Renal pelvis (tissue), 4 donors: ENCODE results near the gene ACSM6. TPM values are rescaled to one million over a fixed set of nuclear protein-coding genes. Genes with fewer than 3 reads are reported as not detected.

Experiments
- DNase-seq: peaks from one replicate; pipeline ENCODE4 v3.0.0-alpha.2; 2013
- polyA plus RNA-seq, 3 donors: library from polyadenylated mRNA; unstranded; fragments of 120-200 nt; gene quantifications; one replicate each; pipeline ENCODE4 v1.2.1, GENCODE V29; 2013; ENCODE audit not compliant: insufficient read length in 3 of 3

ACSM6 gene
- polyA plus RNA-seq, 3 donors = 0.14 to 0.30 (median 0.23) TPM

DNA sequence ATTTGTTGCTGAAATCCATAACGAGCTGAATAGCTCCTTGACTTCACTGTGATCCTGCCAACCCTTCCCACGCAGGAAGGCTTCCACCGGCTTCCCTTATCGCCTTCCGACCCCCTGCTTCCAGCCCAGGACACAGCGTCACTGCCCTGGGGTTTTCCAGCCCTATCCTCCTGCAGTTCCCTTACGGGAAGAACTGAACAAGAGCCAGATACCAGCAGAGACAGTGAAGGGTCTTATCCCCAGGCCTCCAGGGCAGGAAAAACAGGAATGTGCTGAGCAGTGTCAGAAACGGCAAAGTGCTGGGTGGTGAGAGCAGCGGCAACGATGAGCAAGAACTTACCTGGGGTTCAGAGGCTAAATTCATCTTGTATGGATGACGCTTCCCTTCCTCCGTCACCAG, 74.4 kb downstream of the ACSM6 start:
- DNase-seq = no peak

- no peak for DNase-seq
These were observed 79.6 kb downstream of the ACSM6 start for GRCh38 chr10:95273393-95274312.

- no peak for DNase-seq
These were observed 81.8 kb downstream of the ACSM6 start for GRCh38 chr10:95275726-95276366.

DNA sequence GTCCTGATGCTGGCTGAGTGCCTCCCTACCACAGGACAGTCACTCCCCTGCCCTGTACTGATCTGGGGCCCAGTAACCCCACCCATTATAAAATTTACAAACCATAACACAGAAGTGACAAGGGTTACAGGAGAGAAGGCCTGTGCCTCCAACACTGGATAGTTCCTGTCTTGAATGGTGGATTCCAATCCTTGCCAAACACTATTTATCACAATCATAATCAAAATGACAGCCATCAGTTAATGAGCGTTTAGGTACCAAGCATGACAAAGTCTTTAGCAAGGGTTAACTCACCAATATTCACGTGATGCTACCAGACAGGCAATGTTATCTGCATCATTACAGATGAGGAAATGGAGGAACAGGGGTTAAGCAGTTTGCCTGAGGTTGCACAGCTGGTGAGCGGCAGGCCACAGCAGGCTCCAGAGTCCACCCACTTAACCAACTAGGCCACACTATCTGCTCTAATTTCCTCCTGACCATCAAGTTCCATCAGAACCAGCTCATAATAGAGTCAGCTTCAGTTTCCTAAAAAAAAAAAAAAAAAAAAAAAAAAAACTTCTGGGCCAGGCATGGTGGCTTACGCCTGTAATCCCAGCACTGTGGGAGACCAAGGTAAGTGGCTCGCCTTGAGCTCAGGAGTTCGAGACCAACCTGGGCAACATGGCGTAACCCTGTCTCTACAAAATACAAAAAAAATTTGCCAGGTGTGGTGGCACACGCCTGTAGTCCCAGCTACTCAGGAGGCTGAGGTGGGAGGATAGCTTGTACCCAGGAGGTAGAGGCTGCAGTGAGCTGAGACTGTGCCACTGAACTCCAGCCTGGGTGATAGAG, 82.5 kb downstream of the ACSM6 start:
- DNase-seq = no peak

DNA sequence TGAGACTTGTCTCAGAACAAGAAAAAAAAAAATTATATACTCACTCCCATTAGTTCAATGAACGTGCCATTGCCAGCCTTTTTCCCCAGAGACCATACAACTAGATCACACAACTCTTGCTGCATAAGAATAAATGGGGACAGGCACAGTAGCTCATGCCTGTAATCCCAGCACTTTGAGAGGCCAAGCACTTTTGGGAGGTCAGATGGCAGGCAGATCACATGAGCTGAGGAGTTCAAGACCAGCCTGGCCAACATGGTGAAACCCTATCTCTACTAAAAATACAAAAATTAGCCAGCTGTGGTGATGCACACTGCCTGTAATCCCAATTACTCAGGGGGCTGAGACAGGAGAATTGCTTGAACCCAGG, 83.1 kb downstream of the ACSM6 start:
- no peak for DNase-seq

DNA sequence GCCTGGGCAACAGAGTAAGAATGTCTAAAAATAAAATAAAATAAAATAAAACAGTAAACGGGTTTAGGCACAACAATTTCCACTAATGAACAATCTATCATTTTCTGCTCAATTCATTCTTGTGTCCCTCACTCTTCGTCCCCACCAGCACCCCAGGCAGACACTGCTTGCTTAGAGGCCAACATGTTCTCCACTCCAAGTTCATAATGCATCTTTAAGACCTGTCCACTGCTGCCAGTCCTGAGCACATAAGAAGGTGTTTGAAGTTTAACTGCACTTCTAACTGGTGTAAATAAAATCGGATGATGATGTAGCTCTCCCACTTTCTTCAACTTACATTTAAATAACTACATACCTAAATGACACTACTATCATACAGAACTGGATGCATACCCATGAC, 83.6 kb downstream of the ACSM6 start:
- no peak for DNase-seq

Other genes starting within 250 kb of the ACSM6 start
- 1 to 10 TPM; 2.3 to 7.4 (median 3.0) TPM for gene CYP2C8, start 124.7 kb upstream of the ACSM6 start, polyA plus RNA-seq
- gene PDLIM1, start 96.8 kb downstream of the ACSM6 start, polyA plus RNA-seq = 10 to 100 TPM; 63.3 to 84.3 (median 83.7) TPM